ENCODE results near the gene TIGD1.
"Not testable (repeated sequence)": the region's sequence is repeated elsewhere in the genome, so short reads cannot be mapped to it uniquely, and the experiment has no call there.

Gene TIGD1

GRCh38 chr2:232573771-232574435, 23.5 kb upstream of the TIGD1 start:
- no peak for DNase-seq (ENCODE audit: low read depth, low spot score)
- H3K4me3 ChIP-seq (ENCODE audit: low read depth, low read length) = no peak overlapping the region
- in situ Hi-C loops (cut with HindIII; ENCODE audit: low sequenced_read_pairs) = no loop called here
- no peak for TF ChIP-seq CTCF (IDR thresholded peaks at IDR 0.05; ENCODE audit: low read depth, low read length)

DNA sequence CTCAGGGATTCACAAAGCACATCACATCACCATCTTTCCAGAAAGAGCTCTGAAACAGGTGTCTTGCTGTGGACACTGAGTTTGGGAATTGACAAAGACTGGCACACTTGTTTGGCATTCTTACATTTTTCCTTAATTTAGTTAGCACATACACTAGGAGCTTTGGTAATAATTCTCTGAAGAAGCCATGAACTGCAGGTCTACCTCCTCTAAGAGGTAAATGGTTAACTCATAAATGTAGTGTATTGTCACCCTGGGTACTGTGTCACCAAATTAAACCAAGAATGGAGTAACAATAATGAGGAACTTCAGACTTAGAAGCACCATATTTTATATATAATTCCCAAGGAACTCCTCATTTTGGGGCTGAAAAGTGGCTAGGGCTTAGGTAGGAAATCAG, 22.7 kb upstream of the TIGD1 start:
- no peak for TF ChIP-seq CTCF (IDR thresholded peaks at IDR 0.05; ENCODE audit: low read depth, low read length)
- H3K4me3 ChIP-seq (ENCODE audit: low read depth, low read length) = no peak overlapping the region
- in situ Hi-C loops (cut with HindIII; ENCODE audit: low sequenced_read_pairs) = no loop called here
- no peak for DNase-seq (ENCODE audit: low read depth, low spot score)

- in situ Hi-C loops (cut with HindIII; ENCODE audit: low sequenced_read_pairs) = no loop called here
- no peak overlapping the region for H3K4me3 ChIP-seq (ENCODE audit: low read depth, low read length)
- peak; percentile 19 for DNase-seq (ENCODE audit: low read depth, low spot score)
- TF ChIP-seq CTCF (IDR thresholded peaks at IDR 0.05; ENCODE audit: low read depth, low read length) = no peak
Measured at GRCh38 chr2:232571026-232571474, 20.7 kb upstream of the TIGD1 start.

- DNase-seq (ENCODE audit: low read depth, low spot score); H3K4me3 ChIP-seq (ENCODE audit: low read depth, low read length); in situ Hi-C loops (cut with HindIII; ENCODE audit: low sequenced_read_pairs): not testable (repeated sequence)
Measured at GRCh38 chr2:232570481-232570880, 20.1 kb upstream of the TIGD1 start.

DNA sequence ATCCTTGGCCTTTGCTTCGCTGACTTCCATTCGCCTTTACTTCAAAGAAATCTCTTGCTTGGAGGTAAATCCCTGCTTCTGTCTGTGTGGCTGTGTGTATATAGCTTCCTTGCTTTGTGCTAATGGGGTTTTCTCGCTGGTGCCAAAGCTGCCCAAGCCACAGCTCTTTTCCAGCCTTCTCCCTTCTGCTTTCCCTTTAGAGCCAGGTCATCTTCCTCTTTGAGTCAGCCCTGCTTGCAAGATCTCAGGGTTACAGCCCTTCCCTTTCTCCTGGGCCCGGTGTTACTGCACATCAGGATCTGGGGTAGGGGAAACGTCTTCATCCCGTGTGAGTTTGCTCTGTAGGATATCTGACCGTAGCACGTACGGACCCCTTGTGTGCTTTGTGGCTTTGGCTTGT, 19.2 kb upstream of the TIGD1 start:
- DNase-seq (ENCODE audit: low read depth, low spot score) = no peak
- TF ChIP-seq CTCF (IDR thresholded peaks at IDR 0.05; ENCODE audit: low read depth, low read length) = no peak
- in situ Hi-C loops (cut with HindIII; ENCODE audit: low sequenced_read_pairs) = no loop called here
- no peak overlapping the region for H3K4me3 ChIP-seq (ENCODE audit: low read depth, low read length)

DNA sequence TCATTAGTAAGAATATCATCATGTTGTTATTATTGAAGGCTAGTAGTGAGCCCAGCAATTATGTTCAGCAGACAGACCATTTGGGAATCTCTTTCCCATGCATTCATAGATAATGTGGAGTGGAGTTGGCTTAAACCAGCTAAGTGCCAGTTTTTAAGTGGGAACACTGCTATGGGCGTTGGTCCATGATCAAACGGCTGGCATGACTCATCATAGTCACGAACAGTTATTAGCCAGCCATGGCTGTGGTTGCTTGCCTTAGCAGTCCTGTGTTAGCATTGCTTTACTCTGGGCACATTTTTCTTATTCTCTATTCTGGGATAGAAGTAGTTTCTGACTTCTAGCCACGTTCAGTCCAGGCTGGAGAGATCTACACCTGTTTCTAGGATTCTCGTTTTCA, 17.8 kb upstream of the TIGD1 start:
- no peak for TF ChIP-seq CTCF (IDR thresholded peaks at IDR 0.05; ENCODE audit: low read depth, low read length)
- in situ Hi-C loops (cut with HindIII; ENCODE audit: low sequenced_read_pairs) = no loop called here
- H3K4me3 ChIP-seq (ENCODE audit: low read depth, low read length) = no peak overlapping the region
- peak; percentile 84 for DNase-seq (ENCODE audit: low read depth, low spot score)

DNA sequence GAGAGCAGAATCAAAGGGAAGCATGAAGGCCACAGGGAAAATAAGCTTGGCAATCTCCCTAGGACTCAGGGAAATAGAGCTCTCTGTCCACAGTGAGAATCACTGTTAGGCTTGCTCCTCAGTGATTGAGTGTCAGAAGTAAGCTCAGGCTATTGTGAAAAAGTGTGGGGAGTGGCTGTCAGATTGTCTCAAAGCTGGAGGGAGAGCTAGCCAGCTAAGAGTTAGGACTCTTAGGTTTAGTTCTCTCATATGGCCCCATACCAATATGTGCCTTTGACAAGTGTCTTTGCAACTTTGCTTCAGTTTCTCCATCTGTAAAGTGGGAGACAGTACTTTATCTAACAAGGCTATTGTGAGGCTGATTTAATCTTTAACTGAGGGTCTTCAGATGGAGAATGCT, 17.4 kb upstream of the TIGD1 start:
- DNase-seq (ENCODE audit: low read depth, low spot score) = no peak
- no peak for TF ChIP-seq CTCF (IDR thresholded peaks at IDR 0.05; ENCODE audit: low read depth, low read length)
- in situ Hi-C loops (cut with HindIII; ENCODE audit: low sequenced_read_pairs) = no loop called here
- no peak overlapping the region for H3K4me3 ChIP-seq (ENCODE audit: low read depth, low read length)

All from astrocyte of the spinal cord (primary cell).